Measurements from ENCODE around the gene TMCC3. TPM values are rescaled to one million over a fixed set of nuclear protein-coding genes. Genes with fewer than 3 reads are reported as not detected.
"Not testable (repeated sequence)": the region's sequence is repeated elsewhere in the genome, so short reads cannot be mapped to it uniquely, and the experiment has no call there.

TMCC3 gene
- total RNA-seq, 5 donors from 2014 or later (not counting 1 experiment from before 2014, with no cell fraction given) = 0.30 to 2.8 (median 0.95) TPM

- Mint-ChIP-seq H3K36me3 (peaks cover 3% of the 10 kb centered on the region), H3K4me3 (no peak overlapping the region), H3K27me3 (peaks cover 16 to 20% of the 10 kb centered on the region in 2 donors), H3K4me1 (no peaks in the 10 kb centered on the region), H3K27ac (no peak overlapping the region), H3K9me3 (peaks cover 5 to 10% (median 9%) of the 10 kb centered on the region in 3 donors)
- Histone ChIP-seq H3K4me3 (ENCODE audit: control insufficient read depth in 1 of 2, extremely low read depth in 1 of 2, low read length in 1 of 2) (no peak overlapping the region), H3K9me3 (no peaks in the 10 kb centered on the region), H3K27ac (ENCODE audit: low read length) (no peak overlapping the region), H3K36me3 (ENCODE audit: control insufficient read depth in 2 of 2, extremely low read depth in 1 of 2, insufficient read depth in 1 of 2, low read length in 1 of 2) (no peaks in the 10 kb centered on the region), H3K4me1 (ENCODE audit: control insufficient read depth in 1 of 2, extremely low read depth in 1 of 2, insufficient read depth in 2 of 2, low read length in 2 of 2) (peaks cover 0 to 4% of the 10 kb centered on the region in 2 experiments), H3K27me3 (replicated peaks in 1 of 2; ENCODE audit: control insufficient read depth in 2 of 2, extremely low read depth in 1 of 2, insufficient read depth in 2 of 2, low read length in 1 of 2) (no peaks in the 10 kb centered on the region)
- no CpG with 5 or more reads among the region's 7 CpGs for WGBS (ENCODE audit: insufficient coverage)
- POLR2A ChIA-PET = interaction anchor here in 1 of 2 donors (0.6 kb wide), 1 partner anchor 165 kb away, joined by 6 read pairs; no protein-coding TSS in a partner anchor
- CTCF ChIA-PET = interaction anchor here (0.6 to 1.2 kb wide), 3 partner anchors 132 to 497 kb away, joined by 3 to 4 read pairs (median 4); no protein-coding TSS in a partner anchor
- DNase-seq (peak in 31 of 35 experiments; percentile 18 to 77 (median 45)), ATAC-seq (replicated peaks in 1 of 4) (peak in 1 of 4 experiments; percentile 48)
Observed at GRCh38 chr12:94603434-94604365, 46.7 kb downstream of the TMCC3 start.

- Mint-ChIP-seq H3K27ac (no peak overlapping the region), H3K4me1 (no peaks in the 10 kb centered on the region), H3K9me3 (peaks cover 5 to 7% (median 7%) of the 10 kb centered on the region in 3 donors), H3K4me3 (no peak overlapping the region), H3K27me3 (peaks cover 11 to 13% of the 10 kb centered on the region in 2 donors), H3K36me3 (peaks cover 1% of the 10 kb centered on the region)
- Histone ChIP-seq H3K27ac (ENCODE audit: low read length) (no peak overlapping the region), H3K27me3 (replicated peaks in 1 of 2; ENCODE audit: control insufficient read depth in 2 of 2, extremely low read depth in 1 of 2, insufficient read depth in 2 of 2, low read length in 1 of 2) (no peaks in the 10 kb centered on the region), H3K4me1 (ENCODE audit: control insufficient read depth in 1 of 2, extremely low read depth in 1 of 2, insufficient read depth in 2 of 2, low read length in 2 of 2) (peaks cover 0 to 4% of the 10 kb centered on the region in 2 experiments), H3K4me3 (ENCODE audit: control insufficient read depth in 1 of 2, extremely low read depth in 1 of 2, low read length in 1 of 2) (no peak overlapping the region), H3K36me3 (ENCODE audit: control insufficient read depth in 2 of 2, extremely low read depth in 1 of 2, insufficient read depth in 1 of 2, low read length in 1 of 2) (no peaks in the 10 kb centered on the region), H3K9me3 (no peaks in the 10 kb centered on the region)
- DNase-seq (no peak), ATAC-seq (replicated peaks in 1 of 4) (no peak)
- ChIA-PET POLR2A (no interaction called here), CTCF (interaction anchor here in 1 of 2 donors (0.5 kb wide), 1 partner anchor 18 kb away, joined by 3 read pairs; no protein-coding TSS in a partner anchor)
- 40% methylated on average over 2 of the region's 4 CpGs for WGBS (ENCODE audit: insufficient coverage)
Observed at GRCh38 chr12:94602024-94602423, 48.3 kb downstream of the TMCC3 start.

- H3K27ac Mint-ChIP-seq; DNase-seq; H3K36me3 Mint-ChIP-seq; H3K4me3 ChIP-seq (ENCODE audit: control insufficient read depth in 1 of 2, extremely low read depth in 1 of 2, low read length in 1 of 2); H3K9me3 Mint-ChIP-seq; H3K27ac ChIP-seq (ENCODE audit: low read length); H3K36me3 ChIP-seq (ENCODE audit: control insufficient read depth in 2 of 2, extremely low read depth in 1 of 2, insufficient read depth in 1 of 2, low read length in 1 of 2); ATAC-seq (replicated peaks in 1 of 4); H3K4me1 Mint-ChIP-seq; H3K27me3 ChIP-seq (replicated peaks in 1 of 2; ENCODE audit: control insufficient read depth in 2 of 2, extremely low read depth in 1 of 2, insufficient read depth in 2 of 2, low read length in 1 of 2); H3K4me3 Mint-ChIP-seq; H3K4me1 ChIP-seq (ENCODE audit: control insufficient read depth in 1 of 2, extremely low read depth in 1 of 2, insufficient read depth in 2 of 2, low read length in 2 of 2); H3K9me3 ChIP-seq; CTCF ChIA-PET: not testable (repeated sequence)
- H3K27me3 Mint-ChIP-seq = peaks cover 9 to 12% of the 10 kb centered on the region in 2 donors
- POLR2A ChIA-PET = interaction anchor here in 1 of 2 donors (0.6 kb wide), 1 partner anchor 441 kb away, joined by 9 read pairs; no protein-coding TSS in a partner anchor
- WGBS (ENCODE audit: insufficient coverage) = no CpG with 5 or more reads among the region's 5 CpGs
Observed at GRCh38 chr12:94601307-94601706, 49.0 kb downstream of the TMCC3 start.

GRCh38 chr12:94599189-94599588 is 51.2 kb downstream of the TMCC3 start:
- Mint-ChIP-seq H3K9me3 (no peaks in the 10 kb centered on the region), H3K36me3 (no peaks in the 10 kb centered on the region), H3K4me3 (no peak overlapping the region), H3K27me3 (peaks cover 0 to 5% of the 10 kb centered on the region in 2 donors), H3K4me1 (no peaks in the 10 kb centered on the region), H3K27ac (no peak overlapping the region)
- H3K9me3 ChIP-seq = no peaks in the 10 kb centered on the region
- peaks cover 0 to 4% of the 10 kb centered on the region in 2 experiments for H3K4me1 ChIP-seq (ENCODE audit: control insufficient read depth in 1 of 2, extremely low read depth in 1 of 2, insufficient read depth in 2 of 2, low read length in 2 of 2)
- ATAC-seq (replicated peaks in 1 of 4) = no peak
- DNase-seq = no peak
- no peaks in the 10 kb centered on the region for H3K36me3 ChIP-seq (ENCODE audit: control insufficient read depth in 2 of 2, extremely low read depth in 1 of 2, insufficient read depth in 1 of 2, low read length in 1 of 2)
- H3K27ac ChIP-seq (ENCODE audit: low read length) = no peak overlapping the region
- no peaks in the 10 kb centered on the region for H3K27me3 ChIP-seq (replicated peaks in 1 of 2; ENCODE audit: control insufficient read depth in 2 of 2, extremely low read depth in 1 of 2, insufficient read depth in 2 of 2, low read length in 1 of 2)
- ChIA-PET CTCF (interaction anchor here in 1 of 2 donors (1.0 kb wide), 1 partner anchor 10 kb away, joined by 3 read pairs; no protein-coding TSS in a partner anchor), POLR2A (no interaction called here)
- no peak overlapping the region for H3K4me3 ChIP-seq (ENCODE audit: control insufficient read depth in 1 of 2, extremely low read depth in 1 of 2, low read length in 1 of 2)
- no CpG with 5 or more reads among the region's 4 CpGs for WGBS (ENCODE audit: insufficient coverage)

GRCh38 chr12:94597268-94597667 is 53.1 kb downstream of the TMCC3 start:
- 90% methylated on average over 2 of the region's 5 CpGs for WGBS (ENCODE audit: insufficient coverage)
- no peak overlapping the region for H3K4me3 Mint-ChIP-seq
- CTCF ChIA-PET = no interaction called here

GRCh38 chr12:94596596-94596995 is 53.8 kb downstream of the TMCC3 start:
- Mint-ChIP-seq H3K4me1 (no peaks in the 10 kb centered on the region), H3K27ac (no peak overlapping the region), H3K4me3 (no peak overlapping the region), H3K9me3 (no peaks in the 10 kb centered on the region), H3K27me3 (peaks cover 0 to 5% of the 10 kb centered on the region in 2 donors), H3K36me3 (no peaks in the 10 kb centered on the region)
- H3K27me3 ChIP-seq (replicated peaks in 1 of 2; ENCODE audit: control insufficient read depth in 2 of 2, extremely low read depth in 1 of 2, insufficient read depth in 2 of 2, low read length in 1 of 2) = no peaks in the 10 kb centered on the region
- no peak for DNase-seq
- H3K4me3 ChIP-seq (ENCODE audit: control insufficient read depth in 1 of 2, extremely low read depth in 1 of 2, low read length in 1 of 2) = no peak overlapping the region
- no CpG with 5 or more reads among the region's 2 CpGs for WGBS (ENCODE audit: insufficient coverage)
- H3K4me1 ChIP-seq (ENCODE audit: control insufficient read depth in 1 of 2, extremely low read depth in 1 of 2, insufficient read depth in 2 of 2, low read length in 2 of 2) = no peaks in the 10 kb centered on the region
- POLR2A ChIA-PET = no interaction called here
- no peak overlapping the region for H3K27ac ChIP-seq (ENCODE audit: low read length)
- CTCF ChIA-PET = no interaction called here
- ATAC-seq (replicated peaks in 1 of 4) = no peak
- H3K36me3 ChIP-seq (ENCODE audit: control insufficient read depth in 2 of 2, extremely low read depth in 1 of 2, insufficient read depth in 1 of 2, low read length in 1 of 2) = no peaks in the 10 kb centered on the region
- no peaks in the 10 kb centered on the region for H3K9me3 ChIP-seq

More at GRCh38 chr12:94597268-94597667, 53.1 kb downstream of the TMCC3 start:
- POLR2A ChIA-PET = no interaction called here
- Mint-ChIP-seq H3K36me3 (no peaks in the 10 kb centered on the region), H3K4me1 (no peaks in the 10 kb centered on the region), H3K9me3 (no peaks in the 10 kb centered on the region), H3K27me3 (peaks cover 0 to 5% of the 10 kb centered on the region in 2 donors), H3K27ac (no peak overlapping the region)
- H3K9me3 ChIP-seq = no peaks in the 10 kb centered on the region
- no peaks in the 10 kb centered on the region for H3K27me3 ChIP-seq (replicated peaks in 1 of 2; ENCODE audit: control insufficient read depth in 2 of 2, extremely low read depth in 1 of 2, insufficient read depth in 2 of 2, low read length in 1 of 2)
- DNase-seq = no peak
- no peak for ATAC-seq (replicated peaks in 1 of 4)
- H3K4me3 ChIP-seq (ENCODE audit: control insufficient read depth in 1 of 2, extremely low read depth in 1 of 2, low read length in 1 of 2) = no peak overlapping the region
- no peaks in the 10 kb centered on the region for H3K36me3 ChIP-seq (ENCODE audit: control insufficient read depth in 2 of 2, extremely low read depth in 1 of 2, insufficient read depth in 1 of 2, low read length in 1 of 2)
- no peak overlapping the region for H3K27ac ChIP-seq (ENCODE audit: low read length)
- no peaks in the 10 kb centered on the region for H3K4me1 ChIP-seq (ENCODE audit: control insufficient read depth in 1 of 2, extremely low read depth in 1 of 2, insufficient read depth in 2 of 2, low read length in 2 of 2)

All from T-cell (primary cell).